Measurements from ENCODE around the gene ST6GALNAC1.

GRCh38 chr17:76686538-76687297 is 43.2 kb upstream of the ST6GALNAC1 start:
- TF ChIP-seq CTCF (IDR thresholded peaks at IDR 0.05) (no peak), ZFX (IDR thresholded peaks at IDR 0.05; ENCODE audit: borderline replicate concordance) (no peak)
